NCI-H146 (cell line): ENCODE results near the gene PNP.
A peak's percentile ranks its signal among the peaks of the same experiment; 100 is the strongest.
"Not testable (repeated sequence)": the region's sequence is repeated elsewhere in the genome, so short reads cannot be mapped to it uniquely, and the experiment has no call there.

Source experiments
- DNase-seq: peaks from one replicate; lab custom pipeline; 2025; lab: John Stamatoyannopoulos, UW

PNP gene

DNA sequence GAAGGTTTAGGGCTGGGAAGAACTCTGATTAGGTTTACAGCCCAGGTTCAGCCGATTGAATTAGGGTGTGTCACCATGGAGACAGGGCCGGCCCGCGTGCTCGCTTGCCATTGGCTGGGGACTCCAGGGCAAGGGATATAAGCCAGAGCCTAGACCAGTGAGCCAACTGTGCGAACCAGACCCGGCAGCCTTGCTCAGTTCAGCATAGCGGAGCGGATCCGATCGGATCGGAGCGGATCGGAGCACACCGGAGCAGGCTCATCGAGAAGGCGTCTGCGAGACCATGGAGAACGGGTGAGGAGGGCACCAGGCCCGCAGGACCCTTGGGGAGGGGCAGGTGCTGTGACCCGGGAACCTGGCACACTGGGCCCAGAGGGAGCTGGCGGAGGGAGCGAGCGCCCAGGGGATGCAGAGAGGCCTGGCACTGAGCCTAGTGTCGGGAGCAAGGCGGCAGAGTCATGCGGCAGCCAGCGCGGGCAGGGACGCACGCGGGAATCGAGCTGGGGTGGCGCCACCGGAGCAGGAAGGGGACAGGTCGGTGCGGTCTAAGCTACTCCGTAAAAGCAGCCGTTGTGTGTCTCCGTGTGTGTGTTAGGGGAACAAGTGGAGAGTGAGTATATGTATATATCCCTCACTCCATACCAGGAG is at the start of gene PNP:
PNP (plus strand) TSS at position 165 of the 648 bp plus-strand sequence; CDS start at position 284, 119 bp downstream.
- DNase-seq, result peak; percentile 95

DNA sequence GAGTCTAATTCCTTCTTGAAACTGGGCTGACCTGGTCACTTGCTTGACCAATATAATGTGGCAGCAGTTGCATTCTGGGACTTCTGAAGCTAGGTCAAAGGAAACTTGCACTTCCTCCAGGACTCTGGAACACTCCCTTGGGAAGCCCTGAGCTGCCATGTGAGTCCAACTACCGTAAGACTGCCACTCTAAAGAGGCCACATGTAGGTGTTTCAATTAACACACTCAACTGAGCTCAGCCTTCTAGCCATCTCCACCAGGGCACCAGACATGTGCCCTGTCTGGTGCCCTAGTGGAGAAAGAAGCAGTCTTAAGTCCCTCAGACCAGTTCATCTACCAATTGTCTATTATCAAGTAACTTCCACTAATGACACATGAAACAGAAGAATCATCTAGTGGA is 49.8 kb upstream of the PNP start:
- no peak for DNase-seq

GRCh38 chr14:20421267-20421666 is 47.9 kb upstream of the PNP start:
- DNase-seq, result no peak

DNA sequence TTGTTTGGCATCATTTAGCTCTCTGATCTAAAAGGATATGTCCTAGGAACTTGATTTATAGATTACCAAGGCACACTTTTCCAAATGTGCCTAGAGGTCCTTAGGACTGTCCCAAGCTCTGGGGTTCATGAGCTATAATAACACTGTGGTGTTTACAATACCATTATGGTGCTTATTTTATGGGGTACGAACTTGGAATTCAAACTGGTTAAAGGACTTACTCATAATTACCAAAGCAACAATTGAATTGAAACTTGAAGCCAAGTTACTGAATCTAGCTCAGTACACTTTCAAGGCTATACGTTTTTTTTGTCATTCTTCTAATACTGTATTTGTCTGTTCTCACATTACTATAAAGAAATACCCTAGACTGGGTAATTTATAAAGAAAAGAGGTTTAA is 46.3 kb upstream of the PNP start:
- no peak for DNase-seq

DNA sequence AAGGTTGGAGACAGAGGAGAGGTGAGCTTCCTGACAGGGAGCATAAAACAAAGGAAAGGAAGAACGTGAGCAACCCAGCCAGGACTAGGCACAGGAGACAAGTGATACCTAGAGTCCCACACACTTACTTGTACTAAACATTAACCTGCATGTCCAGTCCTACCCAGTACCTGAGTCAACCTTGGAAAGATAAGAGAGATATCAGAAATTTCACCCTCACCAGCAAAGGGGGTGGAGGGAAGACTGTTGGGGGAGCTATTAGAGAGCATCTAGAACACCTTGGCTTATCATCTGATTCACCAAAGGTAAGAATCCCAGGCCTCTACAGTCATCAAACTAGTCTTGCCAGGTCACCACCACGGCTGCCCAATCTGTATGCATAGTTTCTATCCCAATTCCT is 44.4 kb upstream of the PNP start:
- DNase-seq, result no peak

DNA sequence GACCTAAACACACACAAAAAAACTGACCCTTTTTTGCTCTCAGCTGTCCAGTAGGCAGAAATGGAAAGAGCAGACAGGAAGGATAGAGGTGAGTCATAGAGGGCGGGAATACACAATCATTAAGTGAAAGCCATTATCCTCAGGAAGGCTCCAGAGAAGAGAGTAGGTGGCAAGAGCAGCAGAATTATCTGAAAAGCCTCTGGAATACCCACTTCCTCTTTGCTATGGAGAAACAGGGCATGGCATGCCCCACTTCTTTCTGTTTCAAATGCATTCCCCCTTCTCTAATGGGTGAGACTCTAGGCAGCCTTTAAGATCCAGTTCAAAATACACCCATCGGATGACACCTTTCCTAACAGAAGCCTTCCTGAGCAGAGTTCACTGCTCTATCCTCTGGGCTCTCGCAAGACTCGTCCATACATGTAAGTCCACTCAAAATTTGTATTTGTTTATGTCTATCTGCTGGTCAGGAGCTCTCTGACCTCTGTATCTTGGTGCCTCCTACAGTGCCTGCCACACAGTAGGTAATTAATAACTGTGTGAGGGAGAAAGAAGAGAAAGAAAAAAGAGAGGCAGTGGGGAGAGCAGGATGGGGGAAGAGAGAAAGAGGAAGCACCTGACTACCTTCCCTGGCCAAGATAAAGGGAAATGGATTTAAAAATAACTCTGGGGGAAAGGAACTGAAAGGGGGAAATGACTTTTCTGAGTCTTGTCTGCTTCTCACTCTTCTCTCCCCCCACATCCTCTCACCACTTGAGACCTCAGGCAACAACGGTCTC is 41.8 kb upstream of the PNP start:
- DNase-seq, result peak; percentile 21

DNA sequence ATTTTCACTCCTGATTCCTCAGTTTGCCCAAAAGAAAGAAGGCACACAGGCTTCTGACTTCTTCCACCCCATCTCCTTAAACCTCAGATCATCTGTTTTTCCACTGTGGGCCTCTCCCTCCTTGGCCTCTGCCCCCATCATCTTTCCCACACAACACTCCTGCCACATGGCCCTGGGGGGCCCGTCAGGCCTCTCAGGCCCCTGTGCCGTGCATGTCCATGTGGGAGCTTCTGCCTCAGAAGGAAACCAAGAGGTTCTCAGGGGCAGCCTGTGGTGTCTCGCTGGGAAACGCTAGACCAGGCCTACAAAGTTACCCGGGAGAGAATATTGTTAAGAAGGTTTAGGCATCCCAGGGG is 41.2 kb upstream of the PNP start:
- no peak for DNase-seq

GRCh38 chr14:20428802-20429201 is 40.4 kb upstream of the PNP start:
- DNase-seq, result no peak

DNA sequence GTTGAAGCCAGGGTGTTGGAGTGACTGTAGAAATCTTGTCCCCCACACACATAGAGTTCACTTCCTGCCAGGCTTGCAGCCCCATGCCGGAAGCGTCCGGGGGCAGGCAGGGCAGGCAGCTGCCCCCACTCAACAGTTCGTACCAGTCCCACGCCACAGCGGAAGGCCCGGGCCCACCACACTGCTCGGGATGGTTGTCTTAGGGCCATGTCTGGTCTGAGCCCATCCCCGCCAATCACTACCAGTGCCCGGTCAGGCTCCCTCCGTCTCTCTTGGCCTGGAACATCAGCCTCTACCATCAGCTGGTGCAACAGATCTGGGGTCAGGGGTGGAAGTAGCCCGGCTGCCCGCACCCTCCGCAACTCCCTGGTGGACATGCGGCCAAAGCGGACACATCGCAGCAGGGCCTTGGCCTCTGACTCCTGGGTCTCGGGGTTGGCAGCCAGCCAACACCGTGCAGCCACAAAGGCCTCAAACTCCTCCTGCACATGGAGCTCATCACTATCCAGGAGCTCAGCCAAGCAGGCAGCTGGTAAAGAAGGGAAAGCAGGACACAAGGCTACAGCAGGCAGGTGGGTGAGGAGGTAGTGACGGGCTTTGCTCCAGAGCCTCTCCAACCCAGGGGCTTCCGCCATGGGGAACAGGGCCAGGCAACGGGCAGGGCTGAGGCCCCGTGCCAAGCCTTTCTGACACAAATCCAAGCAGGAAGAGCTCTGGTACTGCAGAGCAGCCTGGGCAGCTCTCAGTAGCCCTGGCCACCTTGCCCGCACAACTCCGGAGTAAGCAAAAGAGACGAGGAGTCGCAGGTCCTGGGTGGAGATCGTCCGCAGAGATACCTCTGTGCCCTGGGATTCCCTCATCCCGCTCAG is 39.2 kb upstream of the PNP start:
- DNase-seq, result peak; percentile 28

DNA sequence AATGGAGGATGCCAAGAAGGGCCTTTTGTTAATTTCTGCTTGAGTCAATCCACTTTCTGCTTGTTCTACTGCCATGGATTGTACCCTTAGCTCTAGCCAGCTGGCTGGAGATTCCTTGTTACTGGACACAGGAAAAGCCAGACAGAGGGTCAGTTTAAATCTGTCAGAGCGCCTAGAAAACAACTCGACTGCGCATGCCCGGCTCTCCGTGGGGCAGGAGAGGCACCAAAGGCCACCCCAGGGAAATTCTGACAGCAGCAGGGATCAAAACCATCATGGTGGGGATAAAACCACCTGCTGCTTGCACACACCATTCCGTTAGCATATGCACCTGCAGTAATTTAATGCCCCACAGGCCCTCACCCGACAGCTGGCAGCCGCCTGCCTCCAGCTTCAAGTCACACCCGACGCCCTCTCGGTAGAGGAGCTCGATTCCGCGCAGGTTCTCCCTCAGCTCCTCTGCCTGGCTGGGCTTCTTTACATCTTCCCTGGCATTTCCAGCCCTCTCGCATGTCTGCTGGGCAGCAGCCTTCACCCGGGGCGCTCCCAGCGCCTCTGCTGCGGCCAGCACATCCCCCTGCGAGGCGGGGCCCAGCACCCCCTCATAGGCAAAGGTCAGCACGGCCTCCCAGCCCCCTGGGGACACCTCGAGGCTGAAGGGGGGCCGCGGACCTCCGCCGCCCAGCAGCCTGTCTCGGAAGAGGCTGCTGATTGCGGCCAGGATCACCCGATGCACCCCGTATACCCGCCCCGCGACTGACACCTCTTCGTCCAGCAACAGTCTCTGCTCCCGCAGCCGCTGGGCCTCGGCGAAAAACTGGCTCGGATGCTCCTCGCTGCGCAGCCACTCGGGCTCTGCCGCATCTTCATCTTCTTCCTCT is 34.3 kb upstream of the PNP start:
- peak; percentile 65 for DNase-seq

- no peak for DNase-seq
These were observed 33.4 kb upstream of the PNP start, which contains the start of gene KLHL33 for GRCh38 chr14:20435582-20436362. Gene KLHL33, minus strand, starts transcription at chr14:20436166. Its CDS starts 355 bp downstream, at chr14:20435811.

DNA sequence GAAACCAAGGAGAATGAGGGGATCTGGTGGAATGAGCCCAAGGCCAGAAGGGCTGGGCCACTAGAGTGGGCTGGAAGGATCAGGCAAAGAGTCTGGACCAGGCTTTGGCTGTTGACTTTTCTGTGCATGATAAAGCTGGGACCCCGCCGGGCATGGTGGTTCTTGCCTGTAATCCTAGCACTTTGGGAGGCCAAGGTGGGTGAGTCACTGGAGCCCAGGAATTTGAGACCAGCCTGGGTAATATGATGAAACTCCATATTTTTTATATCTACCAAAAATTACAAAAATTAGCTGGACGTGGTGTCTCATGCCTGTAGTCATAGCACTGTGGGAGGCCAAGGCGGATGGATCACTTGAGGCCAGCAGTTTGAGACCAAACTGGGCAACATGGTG is 32.8 kb upstream of the PNP start:
- no peak for DNase-seq

DNA sequence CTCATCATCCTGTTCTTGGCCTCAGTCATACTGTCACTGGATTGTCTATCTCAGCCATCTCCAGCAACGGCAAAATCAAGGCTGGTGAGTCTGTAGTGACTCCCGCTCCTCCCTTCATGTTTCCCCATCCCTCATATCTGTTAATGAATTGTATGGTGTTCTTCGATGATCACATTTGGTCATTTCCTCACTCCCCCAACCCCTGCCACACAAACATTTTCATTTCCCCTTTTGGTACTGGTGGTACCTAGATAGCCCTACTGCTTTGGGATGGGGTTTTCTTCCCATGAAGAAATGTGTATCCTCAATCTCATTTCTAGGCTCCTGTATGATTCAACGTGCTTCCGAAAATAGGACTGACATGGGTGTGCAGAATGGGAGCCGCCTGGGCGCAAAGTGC is 30.5 kb upstream of the PNP start:
- DNase-seq, result no peak

GRCh38 chr14:20440465-20440864 is 28.7 kb upstream of the PNP start:
- no peak for DNase-seq

DNA sequence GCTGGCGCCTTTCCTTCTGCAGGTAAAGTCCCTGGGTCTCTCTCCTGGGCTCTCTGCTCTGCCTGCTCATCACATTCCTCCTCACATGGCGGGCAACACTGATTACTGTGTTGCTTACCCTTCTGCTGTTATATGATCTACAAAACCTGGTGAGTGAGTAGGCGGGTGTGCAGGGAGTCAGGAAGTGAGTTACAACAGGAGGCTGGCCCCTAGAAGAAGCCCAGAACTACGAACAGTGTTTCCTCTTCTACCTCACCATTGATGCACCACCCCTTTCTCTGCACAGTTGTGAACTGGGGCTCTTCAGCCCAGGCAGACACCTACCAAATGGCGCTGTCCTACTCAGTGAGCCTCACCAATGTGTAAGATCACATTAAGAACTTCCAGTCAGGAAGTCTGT is 28.3 kb upstream of the PNP start:
- DNase-seq, result no peak

DNA sequence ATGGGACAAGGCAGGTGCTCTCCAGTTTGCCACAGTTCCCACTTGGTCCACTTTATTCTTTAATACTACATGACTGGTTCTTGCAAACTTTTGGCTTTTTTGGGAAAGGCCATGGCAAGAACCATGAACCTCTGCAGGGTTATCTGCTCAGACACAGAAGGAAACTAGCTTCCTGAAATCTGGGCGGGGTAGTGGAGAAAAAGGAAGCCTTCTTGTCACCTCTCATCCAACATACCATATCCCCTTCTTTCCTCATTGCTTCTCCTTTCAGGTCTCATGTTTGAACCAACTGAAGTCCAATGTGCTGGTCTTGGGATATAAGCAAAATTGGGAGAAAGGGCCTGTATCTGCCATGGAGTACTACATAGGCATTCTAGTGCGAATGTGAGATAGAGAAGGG is 27.7 kb upstream of the PNP start:
- DNase-seq, result no peak

- DNase-seq, result not testable (repeated sequence)
These were observed 25.6 kb upstream of the PNP start for GRCh38 chr14:20443650-20444049.

- DNase-seq, result no peak
These were observed 22.3 kb upstream of the PNP start for GRCh38 chr14:20446889-20447288.

- not testable (repeated sequence) for DNase-seq
These were observed 16.4 kb upstream of the PNP start for GRCh38 chr14:20452831-20453230.

DNA sequence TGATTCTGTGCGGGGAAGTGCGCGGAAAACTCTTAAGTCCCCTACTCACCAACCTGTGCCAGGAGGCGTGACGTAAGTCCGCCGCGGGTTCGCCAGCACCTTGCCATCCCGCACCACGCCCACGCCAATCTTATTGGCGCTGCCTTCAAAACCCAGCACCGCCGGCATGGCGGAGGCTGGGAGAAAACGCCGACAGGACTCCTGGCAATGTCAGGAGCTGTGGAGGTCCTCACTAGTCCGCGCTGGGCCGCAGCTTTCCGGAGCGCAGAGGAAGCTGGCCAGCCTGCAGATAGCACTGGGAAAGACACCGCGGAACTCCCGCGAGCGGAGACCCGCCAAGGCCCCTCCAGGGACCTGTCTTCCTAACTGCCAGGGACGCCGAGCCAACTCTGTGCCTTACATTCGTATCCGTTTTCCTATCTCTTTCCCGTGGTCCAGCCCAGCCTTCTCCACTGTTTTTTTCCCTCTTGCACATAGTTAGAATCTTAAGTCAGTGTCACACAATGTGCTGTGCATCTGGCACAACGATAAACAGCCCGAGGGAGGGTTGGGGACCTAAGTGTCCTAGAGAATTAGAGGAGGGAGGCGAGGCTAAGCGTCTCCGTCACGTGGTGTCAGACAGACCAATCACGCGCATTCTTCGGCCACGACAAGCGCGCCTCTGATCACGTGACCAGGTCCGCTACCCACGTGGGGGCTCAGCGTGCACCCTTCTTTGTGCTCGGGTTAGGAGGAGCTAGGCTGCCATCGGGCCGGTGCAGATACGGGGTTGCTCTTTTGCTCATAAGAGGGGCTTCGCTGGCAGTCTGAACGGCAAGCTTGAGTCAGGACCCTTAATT is 14.5 kb upstream of the PNP start, which contains the start of the genes APEX1 and OSGEP:
APEX1 (plus strand) TSS at position 711 of the 839 bp plus-strand sequence. CDS start 420 bp downstream, outside the sequence.
OSGEP (minus strand) TSS at position 297 of the 839 bp plus-strand sequence; CDS start at position 168, 129 bp downstream.
- DNase-seq, result peak; percentile 99
